Stimulated activated CD4-positive, alpha-beta T cell treated with anti-CD3 and anti-CD28 coated beads, Interleukin-12 subunit alpha, Interleukin-12 subunit beta, amount 100 ng/mL, for 48 hours (primary cell): ENCODE measurements around the gene KCNJ12.
"Not testable (repeated sequence)": the region's sequence is repeated elsewhere in the genome, so short reads cannot be mapped to it uniquely, and the experiment has no call there.

Experiments used
- DNase-seq, 3 donors: peaks; one replicate each; pipeline ENCODE4 v3.0.0-alpha.2; 2020; ENCODE audit warnings: low read depth in 2 of 3, low spot score in 1 of 3

The KCNJ12 gene

DNA sequence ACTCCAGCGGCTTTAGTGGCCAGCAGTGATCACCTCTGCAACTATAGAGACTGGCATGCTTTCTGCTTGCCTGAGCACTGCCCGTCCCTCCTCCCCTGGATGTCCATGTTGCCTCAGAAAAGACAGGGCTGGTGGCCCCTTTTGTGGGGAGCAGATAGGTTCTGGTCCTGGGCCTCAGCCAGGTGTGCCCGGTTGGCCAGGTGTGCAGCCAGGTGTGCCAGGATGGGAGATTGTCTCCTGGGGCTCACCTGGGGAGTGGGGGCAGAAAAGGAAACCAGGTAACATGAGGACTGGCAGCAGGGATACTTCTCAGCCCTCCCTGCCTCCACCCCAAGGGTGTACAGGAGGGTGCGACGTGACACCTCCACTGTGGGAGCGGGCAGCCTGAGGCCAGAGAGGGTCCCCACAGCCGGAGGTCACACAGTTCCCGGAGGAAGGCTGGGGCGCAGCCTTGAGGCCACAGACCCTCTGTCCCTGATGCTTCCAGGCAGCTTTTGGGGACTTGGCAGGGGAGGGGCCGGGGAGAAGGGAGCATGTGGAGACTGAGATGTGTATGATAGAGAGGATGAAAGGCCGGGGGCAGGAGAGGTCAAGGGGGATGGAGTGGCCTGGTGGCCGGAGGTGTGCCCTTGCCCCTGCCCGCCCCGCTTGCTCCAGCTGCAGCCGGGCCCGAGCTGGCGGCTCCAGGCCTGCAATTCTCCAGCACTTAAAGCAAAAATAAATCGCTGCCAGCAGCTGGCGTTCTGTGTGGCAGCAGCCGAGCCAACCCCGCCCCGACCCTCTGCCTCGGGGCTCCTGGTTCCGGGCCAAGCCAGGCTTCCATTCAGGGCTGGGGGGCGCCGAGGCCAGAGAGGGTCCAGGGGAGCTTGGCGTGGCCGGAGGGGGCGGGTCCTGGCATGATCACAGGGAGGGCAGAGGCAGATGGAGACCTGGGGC is 6.7 kb downstream of the KCNJ12 start:
- no peak for DNase-seq

- DNase-seq: no peak
Measured at GRCh38 chr17:21385281-21385845, 9.2 kb downstream of the KCNJ12 start.

- no peak for DNase-seq
Measured at GRCh38 chr17:21387616-21388015, 11.5 kb downstream of the KCNJ12 start.

GRCh38 chr17:21388066-21388465 is 11.9 kb downstream of the KCNJ12 start:
- no peak for DNase-seq

GRCh38 chr17:21388944-21389343 is 12.8 kb downstream of the KCNJ12 start:
- DNase-seq: no peak

- DNase-seq: no peak
Measured at GRCh38 chr17:21389394-21389793, 13.2 kb downstream of the KCNJ12 start.

- no peak for DNase-seq
Measured at GRCh38 chr17:21390294-21390693, 14.1 kb downstream of the KCNJ12 start.

DNA sequence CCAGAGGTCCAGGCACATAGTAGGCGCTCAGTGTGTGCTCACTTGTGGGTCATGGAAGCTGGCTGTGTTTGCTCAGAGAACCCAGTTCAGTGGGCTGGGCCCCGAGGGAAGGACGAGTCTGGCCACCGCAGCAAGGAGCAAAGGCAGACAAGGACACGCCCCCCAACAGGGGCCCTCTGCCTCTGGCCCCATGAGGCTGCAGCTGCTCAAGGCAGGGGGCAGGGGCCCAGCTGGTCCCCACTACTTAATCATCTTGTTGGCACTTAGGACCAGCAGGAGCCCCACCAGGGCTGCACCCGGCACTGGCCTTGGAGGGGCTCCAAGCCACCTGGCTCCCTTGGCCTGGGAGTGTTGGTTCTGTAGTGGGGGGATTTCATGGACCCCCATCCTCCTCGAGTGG is 16.1 kb downstream of the KCNJ12 start:
- DNase-seq: no peak

GRCh38 chr17:21394265-21394664 is 18.1 kb downstream of the KCNJ12 start:
- DNase-seq: no peak

GRCh38 chr17:21395764-21396163 is 19.6 kb downstream of the KCNJ12 start:
- DNase-seq: no peak

GRCh38 chr17:21396237-21396636 is 20.1 kb downstream of the KCNJ12 start:
- DNase-seq: no peak

- no peak for DNase-seq
Measured at GRCh38 chr17:21397341-21398190, 21.4 kb downstream of the KCNJ12 start.

- no peak for DNase-seq
Measured at GRCh38 chr17:21399474-21400186, 23.5 kb downstream of the KCNJ12 start.

DNA sequence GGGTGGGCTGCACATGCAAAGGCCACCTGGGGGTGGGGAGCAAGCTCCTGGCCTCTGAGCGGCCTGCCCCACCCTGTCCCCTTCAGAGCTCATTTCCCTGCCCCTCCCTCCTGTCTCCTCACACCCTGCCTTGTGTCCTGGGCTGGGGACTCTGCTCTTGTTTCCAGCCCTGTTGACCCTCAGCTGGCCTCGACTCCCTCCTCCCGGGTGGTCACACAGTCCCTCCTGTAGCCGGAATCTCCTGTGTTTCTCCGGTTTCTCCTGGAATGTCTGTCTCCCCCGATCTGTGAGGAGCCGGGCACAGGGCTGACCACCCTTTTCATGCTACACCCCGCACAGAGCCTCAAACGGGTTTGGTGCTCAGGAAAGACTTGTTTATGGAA is 24.0 kb downstream of the KCNJ12 start:
- DNase-seq: not testable (repeated sequence)

- no peak for DNase-seq
Measured at GRCh38 chr17:21400816-21401593, 24.8 kb downstream of the KCNJ12 start.

DNA sequence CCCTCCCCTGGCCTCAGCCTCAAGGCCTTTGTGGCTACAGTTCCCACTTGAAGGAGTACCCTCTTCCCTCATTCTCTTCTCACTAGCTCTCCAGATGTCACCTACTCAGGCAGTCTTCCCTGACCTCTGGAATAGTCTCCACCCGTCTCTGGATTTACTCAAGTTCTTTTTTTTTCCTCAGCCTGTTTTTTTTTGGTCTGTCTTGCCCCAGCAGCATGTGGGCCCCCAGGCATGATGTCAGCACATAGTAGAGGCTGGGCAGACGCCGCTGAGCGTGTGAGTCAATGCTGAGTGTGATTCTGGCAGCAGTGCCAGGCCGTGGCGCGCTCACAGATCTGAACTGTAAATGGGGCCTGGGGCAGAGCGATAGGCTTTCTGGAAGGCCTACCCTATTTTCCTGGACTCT is 26.0 kb downstream of the KCNJ12 start:
- not testable (repeated sequence) for DNase-seq

GRCh38 chr17:21402926-21403325 is 26.8 kb downstream of the KCNJ12 start:
- not testable (repeated sequence) for DNase-seq

DNA sequence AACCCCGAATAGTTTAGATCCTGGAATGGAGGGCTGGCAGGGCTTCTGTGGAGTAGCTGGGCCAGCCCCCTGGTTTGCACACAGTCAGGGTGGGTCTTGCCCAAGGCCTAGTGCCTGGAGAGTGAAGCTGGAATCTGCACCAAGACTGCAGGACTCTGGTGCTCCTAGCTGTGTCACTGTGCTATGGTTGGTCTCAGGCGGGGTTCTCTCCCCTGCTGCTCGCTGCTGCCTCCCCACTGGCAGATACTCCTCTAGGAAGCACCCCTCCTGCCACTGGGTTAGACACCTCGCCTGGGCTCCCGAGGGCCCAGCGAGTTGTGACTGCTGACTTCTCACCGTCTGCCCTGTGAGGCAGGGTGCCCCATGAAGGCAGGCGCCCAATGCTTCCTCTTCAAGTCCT is 27.9 kb downstream of the KCNJ12 start:
- not testable (repeated sequence) for DNase-seq

DNA sequence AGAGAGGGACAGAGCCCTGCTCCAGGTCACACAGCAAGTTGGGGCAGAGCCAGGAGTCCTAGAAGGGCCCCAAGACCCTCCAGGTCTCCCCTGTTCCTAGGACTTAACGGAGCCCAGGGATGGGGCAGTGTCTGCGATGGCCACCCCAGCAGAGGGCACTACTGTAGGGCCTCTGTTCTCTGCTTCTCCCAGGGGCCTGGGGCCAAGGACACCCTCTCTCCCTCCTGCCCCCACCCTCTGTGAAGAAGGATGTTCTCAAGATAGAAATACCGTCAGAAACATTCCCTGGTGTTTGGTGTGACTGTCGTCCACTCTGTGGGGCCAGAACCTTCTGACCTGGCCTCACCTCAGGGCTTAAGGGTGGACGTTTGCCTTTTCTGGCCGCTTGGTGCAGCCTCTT is 28.4 kb downstream of the KCNJ12 start:
- not testable (repeated sequence) for DNase-seq
